Epithelial cell of proximal tubule (primary cell): Measurements from ENCODE around the gene ROR2. TPM values are rescaled to one million over a fixed set of nuclear protein-coding genes. Genes with fewer than 3 reads are reported as not detected.

Experiments used
- DNase-seq: peaks from one replicate; pipeline ENCODE4 v3.0.0-alpha.2; 2011; ENCODE audit warnings: low read depth
- H3K4me3 ChIP-seq: 2 replicates; pipeline ENCODE4 v1.5.1; 2011; ENCODE audit warnings: low read depth, mild to moderate bottlenecking, low read length
- CTCF ChIP-seq: conservative IDR thresholded peaks from 2 replicates; pipeline ENCODE4 v1.5.1; 2012; ENCODE audit warnings: low read depth, mild to moderate bottlenecking, low read length
- total RNA-seq: library from RNA; depleted of rRNA; stranded (reverse); fragments of >200 nt; gene quantifications from 2 replicates; pipeline ENCODE4 v1.2.3, GENCODE V29; 2015

Gene ROR2
- total RNA-seq, 1 donor from 2014 or later: 3.1 TPM

- no peak for DNase-seq
- H3K4me3 ChIP-seq: no peak overlapping the region
- no peak for TF ChIP-seq CTCF
These were observed 559 bp downstream of the ROR2 start for GRCh38 chr9:91949392-91949945.

- no peak for DNase-seq
- no peak overlapping the region for H3K4me3 ChIP-seq
- TF ChIP-seq CTCF: no peak
These were observed 1.2 kb downstream of the ROR2 start for GRCh38 chr9:91948597-91949391.

GRCh38 chr9:91948101-91948596 lies 1.9 kb downstream of the ROR2 start:
- no peak overlapping the region for H3K4me3 ChIP-seq
- TF ChIP-seq CTCF: no peak
- no peak for DNase-seq

GRCh38 chr9:91946653-91947488 lies 3.2 kb downstream of the ROR2 start:
- no peak for DNase-seq
- H3K4me3 ChIP-seq: no peak overlapping the region
- no peak for TF ChIP-seq CTCF

GRCh38 chr9:91946196-91946595 lies 3.8 kb downstream of the ROR2 start:
- no peak overlapping the region for H3K4me3 ChIP-seq
- DNase-seq: no peak
- no peak for TF ChIP-seq CTCF

GRCh38 chr9:91945277-91946085 lies 4.5 kb downstream of the ROR2 start:
- no peak overlapping the region for H3K4me3 ChIP-seq
- TF ChIP-seq CTCF: no peak
- DNase-seq: no peak
